Measurements from ENCODE around the gene NKAIN1.

- no peak for TF ChIP-seq CTCF (IDR thresholded peaks at IDR 0.05)
- no peak for TF ChIP-seq POLR2A (IDR thresholded peaks at IDR 0.05)
These were observed 23.7 kb upstream of the NKAIN1 start for GRCh38 chr1:31263408-31263807.

All from testis (tissue), 2 donors.